ENCODE data around the gene ARMC12.

Gene ARMC12

GRCh38 chr6:35710241-35710847 is 26.5 kb upstream of the ARMC12 start:
- H3K27ac Mint-ChIP-seq = peak overlapping the region; percentile 43
- peaks cover 2% of the 10 kb centered on the region for H3K36me3 Mint-ChIP-seq (ENCODE audit: low read depth)
- H3K4me3 Mint-ChIP-seq = no peak overlapping the region
- DNase-seq = peak; percentile 46
- peak; percentile 97 for ATAC-seq
- no peaks in the 10 kb centered on the region for H3K9me3 Mint-ChIP-seq
- no peaks in the 10 kb centered on the region for H3K27me3 Mint-ChIP-seq
- peaks cover 24% of the 10 kb centered on the region for H3K4me1 Mint-ChIP-seq

GRCh38 chr6:35711731-35712130 is 25.1 kb upstream of the ARMC12 start:
- no peaks in the 10 kb centered on the region for H3K27me3 Mint-ChIP-seq
- peaks cover 24% of the 10 kb centered on the region for H3K4me1 Mint-ChIP-seq
- no peaks in the 10 kb centered on the region for H3K9me3 Mint-ChIP-seq
- H3K36me3 Mint-ChIP-seq (ENCODE audit: low read depth) = peaks cover 2% of the 10 kb centered on the region
- ATAC-seq = no peak
- DNase-seq = no peak
- no peak overlapping the region for H3K4me3 Mint-ChIP-seq
- no peak overlapping the region for H3K27ac Mint-ChIP-seq

GRCh38 chr6:35713006-35713767 is 23.6 kb upstream of the ARMC12 start:
- H3K4me3 Mint-ChIP-seq = no peak overlapping the region
- no peaks in the 10 kb centered on the region for H3K27me3 Mint-ChIP-seq
- H3K4me1 Mint-ChIP-seq = peaks cover 38% of the 10 kb centered on the region
- ATAC-seq (no peak), DNase-seq (no peak)
- H3K27ac Mint-ChIP-seq = no peak overlapping the region
- no peaks in the 10 kb centered on the region for H3K9me3 Mint-ChIP-seq
- H3K36me3 Mint-ChIP-seq (ENCODE audit: low read depth) = peaks cover 2% of the 10 kb centered on the region

GRCh38 chr6:35716798-35717197 is 20.0 kb upstream of the ARMC12 start:
- Mint-ChIP-seq H3K4me1 (peaks cover 57% of the 10 kb centered on the region), H3K4me3 (no peak overlapping the region), H3K36me3 (ENCODE audit: low read depth) (no peaks in the 10 kb centered on the region), H3K9me3 (no peaks in the 10 kb centered on the region), H3K27ac (no peak overlapping the region), H3K27me3 (no peaks in the 10 kb centered on the region)
- DNase-seq = no peak
- ATAC-seq = no peak

- Mint-ChIP-seq H3K4me3 (peak overlapping the region; percentile 67), H3K9me3 (no peaks in the 10 kb centered on the region), H3K27ac (peak overlapping the region; percentile 90), H3K4me1 (peaks cover 61% of the 10 kb centered on the region), H3K36me3 (ENCODE audit: low read depth) (no peaks in the 10 kb centered on the region), H3K27me3 (no peaks in the 10 kb centered on the region)
- ATAC-seq = no peak
- peak; percentile 32 for DNase-seq
Observed at GRCh38 chr6:35717449-35718374, 19.1 kb upstream of the ARMC12 start.

GRCh38 chr6:35718375-35718736 is 18.5 kb upstream of the ARMC12 start:
- ATAC-seq = no peak
- H3K4me1 Mint-ChIP-seq = peaks cover 58% of the 10 kb centered on the region
- no peaks in the 10 kb centered on the region for H3K9me3 Mint-ChIP-seq
- peak overlapping the region; percentile 67 for H3K4me3 Mint-ChIP-seq
- DNase-seq = no peak
- H3K36me3 Mint-ChIP-seq (ENCODE audit: low read depth) = no peaks in the 10 kb centered on the region
- H3K27ac Mint-ChIP-seq = peak overlapping the region; percentile 90
- no peaks in the 10 kb centered on the region for H3K27me3 Mint-ChIP-seq

- no peaks in the 10 kb centered on the region for H3K9me3 Mint-ChIP-seq
- H3K27ac Mint-ChIP-seq = peak overlapping the region; percentile 90
- H3K4me3 Mint-ChIP-seq = peak overlapping the region; percentile 67
- ATAC-seq (peak; percentile 74), DNase-seq (peak; percentile 40)
- H3K27me3 Mint-ChIP-seq = no peaks in the 10 kb centered on the region
- no peaks in the 10 kb centered on the region for H3K36me3 Mint-ChIP-seq (ENCODE audit: low read depth)
- H3K4me1 Mint-ChIP-seq = peaks cover 55% of the 10 kb centered on the region
Observed at GRCh38 chr6:35718911-35719381, 17.9 kb upstream of the ARMC12 start.

- peak; percentile 15 for ATAC-seq
- no peaks in the 10 kb centered on the region for H3K36me3 Mint-ChIP-seq (ENCODE audit: low read depth)
- peak overlapping the region; percentile 90 for H3K27ac Mint-ChIP-seq
- no peaks in the 10 kb centered on the region for H3K9me3 Mint-ChIP-seq
- DNase-seq = peak; percentile 29
- H3K4me3 Mint-ChIP-seq = peak overlapping the region; percentile 67
- H3K4me1 Mint-ChIP-seq = peaks cover 60% of the 10 kb centered on the region
- no peaks in the 10 kb centered on the region for H3K27me3 Mint-ChIP-seq
Observed at GRCh38 chr6:35719404-35719829, 17.4 kb upstream of the ARMC12 start.

GRCh38 chr6:35719830-35720733 is 16.8 kb upstream of the ARMC12 start:
- no peaks in the 10 kb centered on the region for H3K36me3 Mint-ChIP-seq (ENCODE audit: low read depth)
- H3K9me3 Mint-ChIP-seq = no peaks in the 10 kb centered on the region
- DNase-seq = peak; percentile 41
- peak overlapping the region; percentile 90 for H3K27ac Mint-ChIP-seq
- peak overlapping the region; percentile 67 for H3K4me3 Mint-ChIP-seq
- peaks cover 66% of the 10 kb centered on the region for H3K4me1 Mint-ChIP-seq
- ATAC-seq = peak; percentile 45
- H3K27me3 Mint-ChIP-seq = no peaks in the 10 kb centered on the region

- ATAC-seq = no peak
- Mint-ChIP-seq H3K4me3 (no peak overlapping the region), H3K27ac (no peak overlapping the region)
Observed at GRCh38 chr6:35722121-35722761, 14.6 kb upstream of the ARMC12 start.

GRCh38 chr6:35723587-35723986 is 13.2 kb upstream of the ARMC12 start:
- ATAC-seq (no peak), DNase-seq (no peak)
- Mint-ChIP-seq H3K4me1 (peaks cover 79% of the 10 kb centered on the region), H3K27ac (no peak overlapping the region), H3K9me3 (no peaks in the 10 kb centered on the region), H3K4me3 (no peak overlapping the region), H3K36me3 (ENCODE audit: low read depth) (no peaks in the 10 kb centered on the region), H3K27me3 (peaks cover 2% of the 10 kb centered on the region)

More at GRCh38 chr6:35722121-35722761, 14.6 kb upstream of the ARMC12 start:
- DNase-seq = no peak
- Mint-ChIP-seq H3K27me3 (peaks cover 2% of the 10 kb centered on the region), H3K4me1 (peaks cover 83% of the 10 kb centered on the region), H3K9me3 (no peaks in the 10 kb centered on the region), H3K36me3 (ENCODE audit: low read depth) (no peaks in the 10 kb centered on the region)

GRCh38 chr6:35724059-35724458 is 12.8 kb upstream of the ARMC12 start:
- Mint-ChIP-seq H3K9me3 (no peaks in the 10 kb centered on the region), H3K27me3 (peaks cover 2% of the 10 kb centered on the region), H3K27ac (no peak overlapping the region), H3K36me3 (ENCODE audit: low read depth) (no peaks in the 10 kb centered on the region), H3K4me3 (no peak overlapping the region), H3K4me1 (peaks cover 79% of the 10 kb centered on the region)
- ATAC-seq = no peak
- no peak for DNase-seq

- ATAC-seq (no peak), DNase-seq (no peak)
- H3K27me3 Mint-ChIP-seq = peaks cover 2% of the 10 kb centered on the region
- no peak overlapping the region for H3K4me3 Mint-ChIP-seq
- no peaks in the 10 kb centered on the region for H3K36me3 Mint-ChIP-seq (ENCODE audit: low read depth)
- peaks cover 79% of the 10 kb centered on the region for H3K4me1 Mint-ChIP-seq
- H3K27ac Mint-ChIP-seq = no peak overlapping the region
- no peaks in the 10 kb centered on the region for H3K9me3 Mint-ChIP-seq
Observed at GRCh38 chr6:35724471-35724870, 12.4 kb upstream of the ARMC12 start.

Measured in activated naive CD8-positive, alpha-beta T cell treated with anti-CD3 and anti-CD28 coated beads, Interleukin-2, amount 50 U/mL, for 24 hours (primary cell).